Measurements from ENCODE around the gene RBFOX1.

- TF ChIP-seq CTCF (IDR thresholded peaks at IDR 0.05): no peak
- no peak for TF ChIP-seq POLR2A (IDR thresholded peaks at IDR 0.05)
Measured at GRCh38 chr16:7493133-7493532, 160.5 kb downstream of the RBFOX1 start.
